IMR-90 (cell line): ENCODE results near the gene TMEM14A.

ENCODE experiments used
- BHLHE40 ChIP-seq: fragments of 150-350 bp; IDR thresholded peaks from 2 replicates; pipeline ENCODE4 v1.6.1; 2016; ENCODE audit warnings: mild to moderate bottlenecking, low read depth, low read length
- CEBPB ChIP-seq: IDR thresholded peaks from 2 replicates; pipeline ENCODE4 v1.6.1; 2012; ENCODE audit warnings: low read depth, low read length, improper control_type of control experiment
- FOS ChIP-seq: fragments of 150-350 bp; IDR thresholded peaks from 2 replicates; pipeline ENCODE4 v1.6.1; 2016; ENCODE audit warnings: low read depth, low read length
- MAFK ChIP-seq: IDR thresholded peaks from 2 replicates; pipeline ENCODE4 v1.6.1; 2012; ENCODE audit warnings: low read depth, low read length, improper control_type of control experiment
- MAZ ChIP-seq: IDR thresholded peaks from 2 replicates; pipeline ENCODE4 v1.6.1; 2012; ENCODE audit warnings: low read depth, mild to moderate bottlenecking, low read length, improper control_type of control experiment, moderate library complexity, borderline replicate concordance
- MXI1 ChIP-seq: IDR thresholded peaks from 2 replicates; pipeline ENCODE4 v1.6.1; 2012; ENCODE audit warnings: low read depth, mild to moderate bottlenecking, low read length, moderate library complexity, borderline replicate concordance
- POLR2A ChIP-seq: IDR thresholded peaks from 2 replicates; pipeline ENCODE4 v1.6.1; 2012; ENCODE audit warnings: mild to moderate bottlenecking, low read depth, low read length
- RCOR1 ChIP-seq: IDR thresholded peaks from 2 replicates; pipeline ENCODE4 v1.6.1; 2012; ENCODE audit warnings: mild to moderate bottlenecking, low read length, improper control_type of control experiment; ENCODE audit not compliant: insufficient replicate concordance
- RFX5 ChIP-seq: IDR thresholded peaks from 2 replicates; pipeline ENCODE4 v1.8.0; 2012; ENCODE audit warnings: low read depth, mild to moderate bottlenecking, low read length, moderate library complexity
- SMC3 ChIP-seq: fragments of 150-350 bp; IDR thresholded peaks from 2 replicates; pipeline ENCODE4 v1.6.1; 2016; ENCODE audit warnings: low read depth, mild to moderate bottlenecking, antibody characterized with exemption, low read length, moderate library complexity
- USF2 ChIP-seq: fragments of 150-350 bp; IDR thresholded peaks from 2 replicates; pipeline ENCODE4 v1.6.1; 2017; ENCODE audit warnings: mild to moderate bottlenecking, antibody characterized with exemption, low read length, low read depth
- TF ChIP-seq, protein P1 (sequence below): conservative IDR thresholded peaks from 2 replicates; pipeline ENCODE4 v1.5.1; 2012; ENCODE audit warnings: mild to moderate bottlenecking, low read depth, low read length, improper control_type of control experiment

DNA sequence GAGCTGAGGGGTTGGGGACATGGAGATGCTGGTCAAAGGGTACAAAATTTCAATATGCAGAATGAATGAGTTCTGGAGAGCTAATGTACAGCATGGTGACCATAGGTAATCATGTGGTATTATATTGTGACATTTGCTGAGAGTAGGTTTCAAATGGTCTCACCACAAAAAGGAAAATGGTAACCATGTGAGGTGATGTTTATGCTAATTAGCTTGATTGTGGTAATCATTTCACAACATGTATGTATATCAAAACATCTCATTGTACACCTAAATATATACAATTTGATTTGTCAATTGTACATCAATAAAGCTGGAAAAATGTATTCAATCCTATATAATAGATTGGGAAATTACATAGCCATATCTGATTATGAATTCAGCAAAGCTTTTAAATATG lies 29.5 kb upstream of the TMEM14A start:
- TF ChIP-seq MAFK (no peak), USF2 (no peak), CEBPB (no peak), POLR2A (no peak), FOS (no peak), SMC3 (no peak), MAZ (no peak), RCOR1 (no peak), RFX5 (no peak), BHLHE40 (no peak), MXI1 (no peak)
- TF ChIP-seq, protein P1, sequence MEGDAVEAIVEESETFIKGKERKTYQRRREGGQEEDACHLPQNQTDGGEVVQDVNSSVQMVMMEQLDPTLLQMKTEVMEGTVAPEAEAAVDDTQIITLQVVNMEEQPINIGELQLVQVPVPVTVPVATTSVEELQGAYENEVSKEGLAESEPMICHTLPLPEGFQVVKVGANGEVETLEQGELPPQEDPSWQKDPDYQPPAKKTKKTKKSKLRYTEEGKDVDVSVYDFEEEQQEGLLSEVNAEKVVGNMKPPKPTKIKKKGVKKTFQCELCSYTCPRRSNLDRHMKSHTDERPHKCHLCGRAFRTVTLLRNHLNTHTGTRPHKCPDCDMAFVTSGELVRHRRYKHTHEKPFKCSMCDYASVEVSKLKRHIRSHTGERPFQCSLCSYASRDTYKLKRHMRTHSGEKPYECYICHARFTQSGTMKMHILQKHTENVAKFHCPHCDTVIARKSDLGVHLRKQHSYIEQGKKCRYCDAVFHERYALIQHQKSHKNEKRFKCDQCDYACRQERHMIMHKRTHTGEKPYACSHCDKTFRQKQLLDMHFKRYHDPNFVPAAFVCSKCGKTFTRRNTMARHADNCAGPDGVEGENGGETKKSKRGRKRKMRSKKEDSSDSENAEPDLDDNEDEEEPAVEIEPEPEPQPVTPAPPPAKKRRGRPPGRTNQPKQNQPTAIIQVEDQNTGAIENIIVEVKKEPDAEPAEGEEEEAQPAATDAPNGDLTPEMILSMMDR: no peak
